ENCODE measurements around the gene LETM1. TPM values are rescaled to one million over a fixed set of nuclear protein-coding genes. Genes with fewer than 3 reads are reported as not detected.

Gene LETM1
- total and polyA plus RNA-seq, 2 donors (not counting 1 experiment from before 2014, with no cell fraction given): 28.5 to 45.1 TPM

GRCh38 chr4:1813915-1814314 is 42.0 kb downstream of the LETM1 start:
- WGBS (ENCODE audit: insufficient coverage): 81% methylated on average over 6 of the region's 9 CpGs
- no peaks in the 10 kb centered on the region for H3K79me2 ChIP-seq (ENCODE audit: control insufficient read depth, insufficient read depth, low read length)
- no peaks in the 10 kb centered on the region for H3K4me1 ChIP-seq (ENCODE audit: control insufficient read depth in 2 of 2, insufficient read depth in 2 of 2, low read length in 2 of 2)
- ATAC-seq (ENCODE audit: low read depth) (peak; percentile 47), DNase-seq (no peak)
- H3K27me3 Mint-ChIP-seq: no peaks in the 10 kb centered on the region
- intact Hi-C loops (cut with micrococcal nuclease): no loop called here
- H3K27me3 ChIP-seq (replicated peaks in 1 of 4; ENCODE audit: control extremely low read depth in 1 of 4, control insufficient read depth in 3 of 4, insufficient read depth in 4 of 4, low read length in 3 of 4): no peaks in the 10 kb centered on the region
- H3K4me3 Mint-ChIP-seq: no peak overlapping the region
- ChIA-PET POLR2A (no interaction called here), CTCF (interaction anchor here (4.1 kb wide), 1 partner anchor 86 kb away, joined by 16 read pairs; no protein-coding TSS in a partner anchor)
- no peak overlapping the region for H3K4me3 ChIP-seq (ENCODE audit: control extremely low read depth in 1 of 5, extremely low read depth in 1 of 5, insufficient read depth in 1 of 5, low read depth in 2 of 5, low read length in 4 of 5)
- peaks cover 8 to 41% of the 10 kb centered on the region in 2 experiments for H3K36me3 ChIP-seq (replicated peaks in 1 of 2; ENCODE audit: control extremely low read depth in 1 of 2, control insufficient read depth in 1 of 2, extremely low read depth in 1 of 2, insufficient read depth in 2 of 2, low read length in 1 of 2)
- H4K20me1 ChIP-seq (ENCODE audit: control insufficient read depth, insufficient read depth, low read length, poor library complexity, severe bottlenecking): peaks cover 9% of the 10 kb centered on the region
- H3K4me1 Mint-ChIP-seq: no peaks in the 10 kb centered on the region
- no peak overlapping the region for H3K4me2 ChIP-seq (replicated peaks; ENCODE audit: low read depth, low read length, poor library complexity, severe bottlenecking)
- H3K9ac ChIP-seq (ENCODE audit: low read length): no peak overlapping the region
- no peaks in the 10 kb centered on the region for H3K9me3 Mint-ChIP-seq (ENCODE audit: insufficient read depth)
- H3K27ac Mint-ChIP-seq: peak overlapping the region; percentile 46
- no peak for TF ChIP-seq CTCF (IDR thresholded peaks at IDR 0.05)
- no peak for TF ChIP-seq EZH2 (IDR thresholded peaks at IDR 0.05; ENCODE audit: borderline replicate concordance, insufficient read depth, low read depth, low read length, poor library complexity, severe bottlenecking)
- H2AFZ ChIP-seq (ENCODE audit: insufficient read depth, low read depth, low read length, poor library complexity, severe bottlenecking): no peak overlapping the region
- no peak overlapping the region for H3K27ac ChIP-seq (ENCODE audit: low read length in 2 of 2)
- no peaks in the 10 kb centered on the region for H3K9me3 ChIP-seq (ENCODE audit: control extremely low read depth in 1 of 3, control insufficient read depth in 2 of 3, insufficient read depth in 1 of 3, low read length in 2 of 3)

GRCh38 chr4:1813231-1813630 is 42.7 kb downstream of the LETM1 start:
- ATAC-seq (ENCODE audit: low read depth): no peak

More at GRCh38 chr4:1813231-1813630, 42.7 kb downstream of the LETM1 start:
- no peak for DNase-seq
- Histone ChIP-seq H3K79me2 (ENCODE audit: control insufficient read depth, insufficient read depth, low read length) (no peaks in the 10 kb centered on the region), H3K9ac (ENCODE audit: low read length) (no peak overlapping the region), H3K36me3 (replicated peaks in 1 of 2; ENCODE audit: control extremely low read depth in 1 of 2, control insufficient read depth in 1 of 2, extremely low read depth in 1 of 2, insufficient read depth in 2 of 2, low read length in 1 of 2) (peaks cover 8 to 36% of the 10 kb centered on the region in 2 experiments), H3K4me1 (ENCODE audit: control insufficient read depth in 2 of 2, insufficient read depth in 2 of 2, low read length in 2 of 2) (no peaks in the 10 kb centered on the region), H3K4me2 (replicated peaks; ENCODE audit: low read depth, low read length, poor library complexity, severe bottlenecking) (no peak overlapping the region), H3K27ac (ENCODE audit: low read length in 2 of 2) (no peak overlapping the region), H3K4me3 (ENCODE audit: control extremely low read depth in 1 of 5, extremely low read depth in 1 of 5, insufficient read depth in 1 of 5, low read depth in 2 of 5, low read length in 4 of 5) (no peak overlapping the region), H2AFZ (ENCODE audit: insufficient read depth, low read depth, low read length, poor library complexity, severe bottlenecking) (no peak overlapping the region), H3K9me3 (ENCODE audit: control extremely low read depth in 1 of 3, control insufficient read depth in 2 of 3, insufficient read depth in 1 of 3, low read length in 2 of 3) (no peaks in the 10 kb centered on the region), H3K27me3 (replicated peaks in 1 of 4; ENCODE audit: control extremely low read depth in 1 of 4, control insufficient read depth in 3 of 4, insufficient read depth in 4 of 4, low read length in 3 of 4) (no peaks in the 10 kb centered on the region), H4K20me1 (ENCODE audit: control insufficient read depth, insufficient read depth, low read length, poor library complexity, severe bottlenecking) (peaks cover 9% of the 10 kb centered on the region)
- POLR2A ChIA-PET: no interaction called here
- no peaks in the 10 kb centered on the region for H3K9me3 Mint-ChIP-seq (ENCODE audit: insufficient read depth)
- intact Hi-C loops (cut with micrococcal nuclease): no loop called here
- WGBS (ENCODE audit: insufficient coverage): 88% methylated on average over 9 of the region's 9 CpGs
- H3K27ac Mint-ChIP-seq: no peak overlapping the region
- no peak overlapping the region for H3K4me3 Mint-ChIP-seq
- TF ChIP-seq EZH2 (IDR thresholded peaks at IDR 0.05; ENCODE audit: borderline replicate concordance, insufficient read depth, low read depth, low read length, poor library complexity, severe bottlenecking) (no peak), CTCF (IDR thresholded peaks at IDR 0.05) (no peak)
- CTCF ChIA-PET: interaction anchor here (4.1 to 6.0 kb wide), 2 partner anchors 67 to 86 kb away, joined by 16 to 73 read pairs; no protein-coding TSS in a partner anchor
- no peaks in the 10 kb centered on the region for H3K27me3 Mint-ChIP-seq
- no peaks in the 10 kb centered on the region for H3K4me1 Mint-ChIP-seq
